Measurements from ENCODE around the gene NOTO.

DNA sequence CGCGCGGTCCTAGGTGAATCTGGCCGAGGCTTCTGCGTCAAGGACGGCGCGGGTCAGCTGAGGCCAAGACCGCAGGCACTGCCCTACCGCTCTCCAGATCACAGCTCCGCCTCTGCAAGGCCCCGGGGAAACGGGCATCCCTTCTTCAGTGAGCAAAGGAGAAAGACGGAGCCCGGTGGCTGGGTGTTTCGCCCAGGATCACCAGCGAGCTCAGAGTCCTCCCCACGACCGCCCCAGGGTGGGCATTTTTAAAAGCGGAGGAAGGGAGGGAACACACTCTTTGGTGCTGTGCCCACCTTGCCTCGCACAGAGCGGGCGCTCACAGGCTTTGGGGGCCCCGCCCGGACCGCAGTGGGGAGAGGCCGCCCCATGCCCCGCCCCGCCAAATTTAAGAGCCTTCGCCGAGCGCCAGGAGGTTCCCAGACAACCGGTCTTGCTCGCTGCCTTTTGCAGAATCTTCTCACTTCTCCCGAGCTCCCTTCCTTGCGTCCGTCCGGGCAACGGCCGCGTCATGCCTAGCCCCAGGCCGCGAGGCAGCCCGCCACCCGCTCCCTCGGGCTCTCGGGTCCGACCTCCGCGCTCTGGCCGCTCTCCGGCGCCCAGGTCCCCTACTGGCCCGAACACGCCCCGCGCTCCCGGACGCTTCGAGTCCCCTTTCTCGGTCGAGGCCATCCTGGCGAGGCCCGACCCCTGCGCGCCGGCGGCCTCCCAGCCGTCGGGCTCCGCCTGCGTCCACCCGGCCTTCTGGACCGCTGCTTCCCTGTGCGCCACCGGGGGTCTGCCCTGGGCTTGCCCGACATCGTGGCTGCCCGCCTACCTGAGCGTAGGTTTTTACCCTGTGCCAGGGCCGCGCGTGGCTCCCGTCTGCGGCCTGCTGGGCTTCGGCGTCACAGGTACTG, at the start of gene NOTO:
- TF ChIP-seq CTCF (IDR thresholded peaks at IDR 0.05) (no peak), POLR2A (IDR thresholded peaks at IDR 0.05) (no peak)
